SU-DHL-6 (cell line): Measurements from ENCODE around the gene HABP4.

ENCODE experiments used
- CTCF ChIP-seq: fragments of 200-600 bp; sonication (generic); IDR thresholded peaks from one replicate; pipeline ENCODE4 v1.5.1; 2017; ENCODE audit warnings: antibody characterized with exemption, mild to moderate bottlenecking, low read length, moderate library complexity; ENCODE audit not compliant: insufficient read depth, poor library complexity, severe bottlenecking
- EZH2phosphoT487 ChIP-seq: fragments of 200-600 bp; sonication (generic), shearing (Covaris generic); conservative IDR thresholded peaks from 2 replicates; pipeline ENCODE4 v1.6.1; 2018; ENCODE audit warnings: mild to moderate bottlenecking, antibody characterized with exemption, low read length, moderate library complexity, mixed read lengths

GRCh38 chr9:96425500-96426169, 24.3 kb upstream of the HABP4 start:
- no peak for TF ChIP-seq CTCF
- TF ChIP-seq EZH2phosphoT487: no peak
